Measurements from ENCODE around the gene ELMO1. TPM values are rescaled to one million over a fixed set of nuclear protein-coding genes. Genes with fewer than 3 reads are reported as not detected.

ELMO1 gene
- total and polyA plus RNA-seq, 2 experiments from 2014 or later = 6.5 to 24.9 TPM

DNA sequence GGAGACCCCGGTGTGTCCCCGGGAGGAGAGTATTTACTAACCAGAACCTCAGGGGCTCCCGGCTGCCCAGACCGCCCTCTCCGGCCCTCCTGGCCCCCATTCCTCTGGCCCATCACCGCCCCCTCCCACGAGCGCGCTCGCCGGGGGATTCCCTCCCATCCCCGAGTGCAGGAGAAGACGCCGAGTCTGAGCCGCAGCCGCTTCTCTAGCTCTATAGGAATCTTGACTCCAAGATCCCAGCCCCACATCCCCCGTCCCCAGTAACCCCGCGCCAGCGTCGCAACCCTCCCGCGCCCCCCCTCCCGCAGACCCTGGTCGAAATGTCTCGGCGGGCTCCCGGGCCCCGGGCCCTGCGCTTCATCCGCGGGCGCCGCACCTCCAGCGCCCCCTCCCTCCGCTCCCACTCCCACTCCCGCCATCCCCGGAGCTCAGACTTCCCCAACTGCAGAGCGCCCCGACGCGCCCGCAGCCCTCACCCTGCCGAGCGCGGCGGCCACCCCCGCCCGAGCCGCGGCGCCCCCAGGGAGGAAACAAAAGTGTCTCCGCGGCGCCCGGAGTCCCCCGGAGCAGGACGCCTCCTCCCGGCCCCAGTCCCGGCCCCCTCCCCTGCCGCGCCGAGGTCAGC is 541 bp downstream of the ELMO1 start (continued):
- TF ChIP-seq, protein P1, sequence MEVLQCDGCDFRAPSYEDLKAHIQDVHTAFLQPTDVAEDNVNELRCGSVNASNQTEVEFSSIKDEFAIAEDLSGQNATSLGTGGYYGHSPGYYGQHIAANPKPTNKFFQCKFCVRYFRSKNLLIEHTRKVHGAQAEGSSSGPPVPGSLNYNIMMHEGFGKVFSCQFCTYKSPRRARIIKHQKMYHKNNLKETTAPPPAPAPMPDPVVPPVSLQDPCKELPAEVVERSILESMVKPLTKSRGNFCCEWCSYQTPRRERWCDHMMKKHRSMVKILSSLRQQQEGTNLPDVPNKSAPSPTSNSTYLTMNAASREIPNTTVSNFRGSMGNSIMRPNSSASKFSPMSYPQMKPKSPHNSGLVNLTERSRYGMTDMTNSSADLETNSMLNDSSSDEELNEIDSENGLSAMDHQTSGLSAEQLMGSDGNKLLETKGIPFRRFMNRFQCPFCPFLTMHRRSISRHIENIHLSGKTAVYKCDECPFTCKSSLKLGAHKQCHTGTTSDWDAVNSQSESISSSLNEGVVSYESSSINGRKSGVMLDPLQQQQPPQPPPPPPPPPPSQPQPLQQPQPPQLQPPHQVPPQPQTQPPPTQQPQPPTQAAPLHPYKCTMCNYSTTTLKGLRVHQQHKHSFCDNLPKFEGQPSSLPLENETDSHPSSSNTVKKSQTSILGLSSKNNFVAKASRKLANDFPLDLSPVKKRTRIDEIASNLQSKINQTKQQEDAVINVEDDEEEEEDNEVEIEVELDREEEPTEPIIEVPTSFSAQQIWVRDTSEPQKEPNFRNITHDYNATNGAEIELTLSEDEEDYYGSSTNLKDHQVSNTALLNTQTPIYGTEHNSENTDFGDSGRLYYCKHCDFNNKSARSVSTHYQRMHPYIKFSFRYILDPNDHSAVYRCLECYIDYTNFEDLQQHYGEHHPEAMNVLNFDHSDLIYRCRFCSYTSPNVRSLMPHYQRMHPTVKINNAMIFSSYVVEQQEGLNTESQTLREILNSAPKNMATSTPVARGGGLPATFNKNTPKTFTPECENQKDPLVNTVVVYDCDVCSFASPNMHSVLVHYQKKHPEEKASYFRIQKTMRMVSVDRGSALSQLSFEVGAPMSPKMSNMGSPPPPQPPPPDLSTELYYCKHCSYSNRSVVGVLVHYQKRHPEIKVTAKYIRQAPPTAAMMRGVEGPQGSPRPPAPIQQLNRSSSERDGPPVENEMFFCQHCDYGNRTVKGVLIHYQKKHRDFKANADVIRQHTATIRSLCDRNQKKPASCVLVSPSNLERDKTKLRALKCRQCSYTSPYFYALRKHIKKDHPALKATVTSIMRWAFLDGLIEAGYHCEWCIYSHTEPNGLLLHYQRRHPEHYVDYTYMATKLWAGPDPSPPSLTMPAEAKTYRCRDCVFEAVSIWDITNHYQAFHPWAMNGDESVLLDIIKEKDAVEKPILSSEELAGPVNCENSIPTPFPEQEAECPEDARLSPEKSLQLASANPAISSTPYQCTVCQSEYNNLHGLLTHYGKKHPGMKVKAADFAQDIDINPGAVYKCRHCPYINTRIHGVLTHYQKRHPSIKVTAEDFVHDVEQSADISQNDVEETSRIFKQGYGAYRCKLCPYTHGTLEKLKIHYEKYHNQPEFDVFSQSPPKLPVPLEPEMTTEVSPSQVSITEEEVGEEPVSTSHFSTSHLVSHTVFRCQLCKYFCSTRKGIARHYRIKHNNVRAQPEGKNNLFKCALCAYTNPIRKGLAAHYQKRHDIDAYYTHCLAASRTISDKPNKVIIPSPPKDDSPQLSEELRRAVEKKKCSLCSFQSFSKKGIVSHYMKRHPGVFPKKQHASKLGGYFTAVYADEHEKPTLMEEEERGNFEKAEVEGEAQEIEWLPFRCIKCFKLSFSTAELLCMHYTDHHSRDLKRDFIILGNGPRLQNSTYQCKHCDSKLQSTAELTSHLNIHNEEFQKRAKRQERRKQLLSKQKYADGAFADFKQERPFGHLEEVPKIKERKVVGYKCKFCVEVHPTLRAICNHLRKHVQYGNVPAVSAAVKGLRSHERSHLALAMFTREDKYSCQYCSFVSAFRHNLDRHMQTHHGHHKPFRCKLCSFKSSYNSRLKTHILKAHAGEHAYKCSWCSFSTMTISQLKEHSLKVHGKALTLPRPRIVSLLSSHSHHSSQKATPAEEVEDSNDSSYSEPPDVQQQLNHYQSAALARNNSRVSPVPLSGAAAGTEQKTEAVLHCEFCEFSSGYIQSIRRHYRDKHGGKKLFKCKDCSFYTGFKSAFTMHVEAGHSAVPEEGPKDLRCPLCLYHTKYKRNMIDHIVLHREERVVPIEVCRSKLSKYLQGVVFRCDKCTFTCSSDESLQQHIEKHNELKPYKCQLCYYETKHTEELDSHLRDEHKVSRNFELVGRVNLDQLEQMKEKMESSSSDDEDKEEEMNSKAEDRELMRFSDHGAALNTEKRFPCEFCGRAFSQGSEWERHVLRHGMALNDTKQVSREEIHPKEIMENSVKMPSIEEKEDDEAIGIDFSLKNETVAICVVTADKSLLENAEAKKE (CRISPR knock-in tag; IDR thresholded peaks at IDR 0.05) = no peak
- no peak for TF ChIP-seq ZNF331 (CRISPR knock-in tag; IDR thresholded peaks at IDR 0.05; ENCODE audit: low read depth)
- no peak for TF ChIP-seq NANOG (IDR thresholded peaks at IDR 0.05; ENCODE audit: borderline replicate concordance)
- TF ChIP-seq, protein P2, sequence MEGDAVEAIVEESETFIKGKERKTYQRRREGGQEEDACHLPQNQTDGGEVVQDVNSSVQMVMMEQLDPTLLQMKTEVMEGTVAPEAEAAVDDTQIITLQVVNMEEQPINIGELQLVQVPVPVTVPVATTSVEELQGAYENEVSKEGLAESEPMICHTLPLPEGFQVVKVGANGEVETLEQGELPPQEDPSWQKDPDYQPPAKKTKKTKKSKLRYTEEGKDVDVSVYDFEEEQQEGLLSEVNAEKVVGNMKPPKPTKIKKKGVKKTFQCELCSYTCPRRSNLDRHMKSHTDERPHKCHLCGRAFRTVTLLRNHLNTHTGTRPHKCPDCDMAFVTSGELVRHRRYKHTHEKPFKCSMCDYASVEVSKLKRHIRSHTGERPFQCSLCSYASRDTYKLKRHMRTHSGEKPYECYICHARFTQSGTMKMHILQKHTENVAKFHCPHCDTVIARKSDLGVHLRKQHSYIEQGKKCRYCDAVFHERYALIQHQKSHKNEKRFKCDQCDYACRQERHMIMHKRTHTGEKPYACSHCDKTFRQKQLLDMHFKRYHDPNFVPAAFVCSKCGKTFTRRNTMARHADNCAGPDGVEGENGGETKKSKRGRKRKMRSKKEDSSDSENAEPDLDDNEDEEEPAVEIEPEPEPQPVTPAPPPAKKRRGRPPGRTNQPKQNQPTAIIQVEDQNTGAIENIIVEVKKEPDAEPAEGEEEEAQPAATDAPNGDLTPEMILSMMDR (conservative IDR thresholded peaks at IDR 0.05; ENCODE audit: low read depth in 2 of 2) = no peak
- no peak for TF ChIP-seq ZNF114 (CRISPR knock-in tag; IDR thresholded peaks at IDR 0.05)
- TF ChIP-seq CREB1 (CRISPR knock-in tag; IDR thresholded peaks at IDR 0.05; ENCODE audit: low read depth) = no peak
- TF ChIP-seq EZH2phosphoT487 (IDR thresholded peaks at IDR 0.05; ENCODE audit: unreplicated experiment) = no peak
- TF ChIP-seq, protein P3, sequence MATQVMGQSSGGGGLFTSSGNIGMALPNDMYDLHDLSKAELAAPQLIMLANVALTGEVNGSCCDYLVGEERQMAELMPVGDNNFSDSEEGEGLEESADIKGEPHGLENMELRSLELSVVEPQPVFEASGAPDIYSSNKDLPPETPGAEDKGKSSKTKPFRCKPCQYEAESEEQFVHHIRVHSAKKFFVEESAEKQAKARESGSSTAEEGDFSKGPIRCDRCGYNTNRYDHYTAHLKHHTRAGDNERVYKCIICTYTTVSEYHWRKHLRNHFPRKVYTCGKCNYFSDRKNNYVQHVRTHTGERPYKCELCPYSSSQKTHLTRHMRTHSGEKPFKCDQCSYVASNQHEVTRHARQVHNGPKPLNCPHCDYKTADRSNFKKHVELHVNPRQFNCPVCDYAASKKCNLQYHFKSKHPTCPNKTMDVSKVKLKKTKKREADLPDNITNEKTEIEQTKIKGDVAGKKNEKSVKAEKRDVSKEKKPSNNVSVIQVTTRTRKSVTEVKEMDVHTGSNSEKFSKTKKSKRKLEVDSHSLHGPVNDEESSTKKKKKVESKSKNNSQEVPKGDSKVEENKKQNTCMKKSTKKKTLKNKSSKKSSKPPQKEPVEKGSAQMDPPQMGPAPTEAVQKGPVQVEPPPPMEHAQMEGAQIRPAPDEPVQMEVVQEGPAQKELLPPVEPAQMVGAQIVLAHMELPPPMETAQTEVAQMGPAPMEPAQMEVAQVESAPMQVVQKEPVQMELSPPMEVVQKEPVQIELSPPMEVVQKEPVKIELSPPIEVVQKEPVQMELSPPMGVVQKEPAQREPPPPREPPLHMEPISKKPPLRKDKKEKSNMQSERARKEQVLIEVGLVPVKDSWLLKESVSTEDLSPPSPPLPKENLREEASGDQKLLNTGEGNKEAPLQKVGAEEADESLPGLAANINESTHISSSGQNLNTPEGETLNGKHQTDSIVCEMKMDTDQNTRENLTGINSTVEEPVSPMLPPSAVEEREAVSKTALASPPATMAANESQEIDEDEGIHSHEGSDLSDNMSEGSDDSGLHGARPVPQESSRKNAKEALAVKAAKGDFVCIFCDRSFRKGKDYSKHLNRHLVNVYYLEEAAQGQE (IDR thresholded peaks at IDR 0.05; ENCODE audit: unreplicated experiment) = no peak

Measured in GM23338 (cell line).